Measurements from ENCODE around the gene CYP24A1. TPM values are rescaled to one million over a fixed set of nuclear protein-coding genes. Genes with fewer than 3 reads are reported as not detected.

CYP24A1 gene
- total and polyA plus RNA-seq, 2 of the 13 experiments (the other 11 are each of a cell fraction or from before 2014, with no cell fraction given): 9.4 to 32.7 TPM

GRCh38 chr20:54114109-54114508, 59.7 kb downstream of the CYP24A1 start:
- no peaks in the 10 kb centered on the region for H3K36me3 ChIP-seq (replicated peaks in 1 of 2; ENCODE audit: control insufficient read depth in 1 of 2, insufficient read depth in 2 of 2, low read length in 2 of 2)
- CTCF ChIA-PET (ENCODE audit: low intra/inter-chr PET ratio, low total read pairs): no interaction called here
- in situ Hi-C loops (cut with HindIII; ENCODE audit: extremely low pct_ligation_motif_present, low pct_unique_long_range_greater_than_20kb): no loop called here
- no peak for FAIRE-seq
- no peak overlapping the region for H2AFZ ChIP-seq (ENCODE audit: low read length)
- no peak for DNase-seq (ENCODE audit: low spot score)
- no peak overlapping the region for H3K4me3 ChIP-seq (replicated peaks in 1 of 3; ENCODE audit: insufficient read depth in 1 of 3, low read depth in 2 of 3, low read length in 3 of 3)
- no peak overlapping the region for H3K4me2 ChIP-seq (ENCODE audit: low read depth, low read length)
- intact Hi-C loops (cut with micrococcal nuclease; ENCODE audit: unreplicated experiment): no loop called here
- H3K79me2 ChIP-seq (ENCODE audit: insufficient read depth, low read length): no peaks in the 10 kb centered on the region
- no peak for ATAC-seq
- H3K9me3 ChIP-seq (ENCODE audit: low read length): 0 out of 2 replicates have a peak, but pooled peaks cover 4% of the 10 kb centered on the region
- no TSS peak for BruUV-seq (replicated peaks)
- POLR2A ChIA-PET: interaction anchor here (5.5 to 6.9 kb wide), 2 partner anchors 9 to 19 kb away, joined by 83 to 145 read pairs; no protein-coding TSS in a partner anchor
- peaks cover 97% of the 10 kb centered on the region for H3K4me1 ChIP-seq (ENCODE audit: insufficient read depth, low read length)
- TF ChIP-seq TBX2 (CRISPR knock-in tag; IDR thresholded peaks at IDR 0.05; ENCODE audit: borderline replicate concordance) (0 out of 2 replicates have a peak, but pooled peaks have one; percentile 0), ATM (IDR thresholded peaks at IDR 0.05; ENCODE audit: borderline replicate concordance) (0 out of 2 replicates have a peak, but pooled peaks have one; percentile 51), ZNF251 (CRISPR knock-in tag; IDR thresholded peaks at IDR 0.05) (no peak), YEATS2 (CRISPR knock-in tag; IDR thresholded peaks at IDR 0.05; ENCODE audit: borderline replicate concordance) (no peak), PCBP2 (optimal IDR thresholded peaks at IDR 0.05; ENCODE audit: low read depth, low read length, poor library complexity, severe bottlenecking) (peak; percentile 22), NFIC (IDR thresholded peaks at IDR 0.05; ENCODE audit: low read length) (no peak), PCBP1 (IDR thresholded peaks at IDR 0.05; ENCODE audit: borderline replicate concordance, low read depth, low read length) (0 out of 2 replicates have a peak, but pooled peaks have one; percentile 43)
- no peaks in the 10 kb centered on the region for H4K20me1 ChIP-seq (ENCODE audit: insufficient read depth, low read length)
- H3K27ac ChIP-seq (ENCODE audit: extremely low read length, insufficient read depth, low read length): peak overlapping the region; percentile 6
- no peaks in the 10 kb centered on the region for H3K27me3 ChIP-seq (ENCODE audit: control insufficient read depth in 1 of 2, insufficient read depth in 2 of 2, low read length in 2 of 2)
- H3K9ac ChIP-seq (ENCODE audit: insufficient read depth, low read depth, low read length): no peak overlapping the region
- WGBS (ENCODE audit: low lambda C conversion rate): 94% methylated on average over 2 of the region's 2 CpGs

GRCh38 chr20:54113566-54113965, 60.2 kb downstream of the CYP24A1 start:
- peaks cover 97% of the 10 kb centered on the region for H3K4me1 ChIP-seq (ENCODE audit: insufficient read depth, low read length)
- intact Hi-C loops (cut with micrococcal nuclease; ENCODE audit: unreplicated experiment): no loop called here
- no TSS peak for BruUV-seq (replicated peaks)
- no peak overlapping the region for H3K9ac ChIP-seq (ENCODE audit: insufficient read depth, low read depth, low read length)
- DNase-seq (ENCODE audit: low spot score) (no peak), FAIRE-seq (no peak), ATAC-seq (no peak)
- H3K27ac ChIP-seq (ENCODE audit: extremely low read length, insufficient read depth, low read length): peak overlapping the region; percentile 6
- 94% methylated on average over 2 of the region's 2 CpGs for WGBS (ENCODE audit: low lambda C conversion rate)
- H3K36me3 ChIP-seq (replicated peaks in 1 of 2; ENCODE audit: control insufficient read depth in 1 of 2, insufficient read depth in 2 of 2, low read length in 2 of 2): no peaks in the 10 kb centered on the region
- H2AFZ ChIP-seq (ENCODE audit: low read length): no peak overlapping the region
- TF ChIP-seq POLR2G (IDR thresholded peaks at IDR 0.05; ENCODE audit: low read depth, low read length) (no peak), GRHL1 (CRISPR knock-in tag; conservative IDR thresholded peaks at IDR 0.05) (no peak), ZNF580 (CRISPR knock-in tag; IDR thresholded peaks at IDR 0.05; ENCODE audit: borderline replicate concordance, low read depth) (no peak)
- H3K79me2 ChIP-seq (ENCODE audit: insufficient read depth, low read length): no peaks in the 10 kb centered on the region
- no peaks in the 10 kb centered on the region for H3K27me3 ChIP-seq (ENCODE audit: control insufficient read depth in 1 of 2, insufficient read depth in 2 of 2, low read length in 2 of 2)
- no peak overlapping the region for H3K4me3 ChIP-seq (replicated peaks in 1 of 3; ENCODE audit: insufficient read depth in 1 of 3, low read depth in 2 of 3, low read length in 3 of 3)
- no peaks in the 10 kb centered on the region for H4K20me1 ChIP-seq (ENCODE audit: insufficient read depth, low read length)
- 0 out of 2 replicates have a peak, but pooled peaks cover 4% of the 10 kb centered on the region for H3K9me3 ChIP-seq (ENCODE audit: low read length)
- POLR2A ChIA-PET: interaction anchor here (5.5 to 6.9 kb wide), 2 partner anchors 8 to 19 kb away, joined by 83 to 145 read pairs; no protein-coding TSS in a partner anchor
- CTCF ChIA-PET (ENCODE audit: low intra/inter-chr PET ratio, low total read pairs): no interaction called here
- in situ Hi-C loops (cut with HindIII; ENCODE audit: extremely low pct_ligation_motif_present, low pct_unique_long_range_greater_than_20kb): no loop called here
- H3K4me2 ChIP-seq (ENCODE audit: low read depth, low read length): no peak overlapping the region
